Body of pancreas (tissue), 4 donors: Measurements from ENCODE around the gene TNRC6B.

ENCODE experiments used
- POLR2A ChIP-seq, 3 donors: fragments of 450-650 bp; IDR thresholded peaks; one replicate each; pipeline ENCODE4 v1.6.1; 2016; ENCODE audit warnings: antibody characterized with exemption in 3 of 3, mild to moderate bottlenecking in 2 of 3
- TF ChIP-seq, protein P1 (sequence below), 7 experiments: fragments of 450-650 bp in 4 of 7; fragments of 200-600 bp in 3 of 7; sonication (generic) in 3 of 7; IDR thresholded peaks; one replicate each; pipeline ENCODE4 v1.5.1; 2016 to 2019; ENCODE audit warnings: antibody characterized with exemption in 7 of 7

GRCh38 chr22:40335358-40335757 is 157.6 kb downstream of the TNRC6B start:
- TF ChIP-seq POLR2A (IDR thresholded peaks at IDR 0.05), result no peak
- TF ChIP-seq, protein P1, sequence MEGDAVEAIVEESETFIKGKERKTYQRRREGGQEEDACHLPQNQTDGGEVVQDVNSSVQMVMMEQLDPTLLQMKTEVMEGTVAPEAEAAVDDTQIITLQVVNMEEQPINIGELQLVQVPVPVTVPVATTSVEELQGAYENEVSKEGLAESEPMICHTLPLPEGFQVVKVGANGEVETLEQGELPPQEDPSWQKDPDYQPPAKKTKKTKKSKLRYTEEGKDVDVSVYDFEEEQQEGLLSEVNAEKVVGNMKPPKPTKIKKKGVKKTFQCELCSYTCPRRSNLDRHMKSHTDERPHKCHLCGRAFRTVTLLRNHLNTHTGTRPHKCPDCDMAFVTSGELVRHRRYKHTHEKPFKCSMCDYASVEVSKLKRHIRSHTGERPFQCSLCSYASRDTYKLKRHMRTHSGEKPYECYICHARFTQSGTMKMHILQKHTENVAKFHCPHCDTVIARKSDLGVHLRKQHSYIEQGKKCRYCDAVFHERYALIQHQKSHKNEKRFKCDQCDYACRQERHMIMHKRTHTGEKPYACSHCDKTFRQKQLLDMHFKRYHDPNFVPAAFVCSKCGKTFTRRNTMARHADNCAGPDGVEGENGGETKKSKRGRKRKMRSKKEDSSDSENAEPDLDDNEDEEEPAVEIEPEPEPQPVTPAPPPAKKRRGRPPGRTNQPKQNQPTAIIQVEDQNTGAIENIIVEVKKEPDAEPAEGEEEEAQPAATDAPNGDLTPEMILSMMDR (IDR thresholded peaks at IDR 0.05), result no peak
